GM10266 (cell line): ENCODE measurements around the gene STEAP1B.
"Not testable (repeated sequence)": the region's sequence is repeated elsewhere in the genome, so short reads cannot be mapped to it uniquely, and the experiment has no call there.

ENCODE experiments used
- DNase-seq: peaks from one replicate; pipeline ENCODE4 v3.0.0; 2012; ENCODE audit errors: extremely low spot score
- CTCF ChIP-seq: IDR thresholded peaks from 2 replicates; pipeline ENCODE4 v1.5.1; 2012; ENCODE audit warnings: mild to moderate bottlenecking, low read depth; ENCODE audit not compliant: control insufficient read depth, insufficient read depth; ENCODE audit errors: missing control alignments

STEAP1B gene

GRCh38 chr7:22504519-22504918 lies 4.5 kb upstream of the STEAP1B start:
- TF ChIP-seq CTCF: peak; percentile 1
- not testable (repeated sequence) for DNase-seq

GRCh38 chr7:22502104-22502503 lies 2.1 kb upstream of the STEAP1B start:
- not testable (repeated sequence) for DNase-seq

- not testable (repeated sequence) for DNase-seq
- TF ChIP-seq CTCF: peak; percentile 32
Measured at GRCh38 chr7:22501336-22501735, 1.3 kb upstream of the STEAP1B start.

- no peak for DNase-seq
- no peak for TF ChIP-seq CTCF
Measured at GRCh38 chr7:22499044-22499443, 944 bp downstream of the STEAP1B start.

GRCh38 chr7:22496912-22497311 lies 3.1 kb downstream of the STEAP1B start:
- DNase-seq: not testable (repeated sequence)

GRCh38 chr7:22496296-22496888 lies 3.6 kb downstream of the STEAP1B start:
- DNase-seq: not testable (repeated sequence)

- DNase-seq: not testable (repeated sequence)
Measured at GRCh38 chr7:22493160-22493925, 6.6 kb downstream of the STEAP1B start.

GRCh38 chr7:22488643-22489462 lies 11.1 kb downstream of the STEAP1B start:
- TF ChIP-seq CTCF: peak; percentile 76
- peak; percentile 60 for DNase-seq

- no peak for DNase-seq
- no peak for TF ChIP-seq CTCF
Measured at GRCh38 chr7:22487978-22488642, 11.9 kb downstream of the STEAP1B start.
